GM19397 (cell line): ENCODE results near the gene PDE4D.

Experiments
- ATAC-seq: cut with Tn5 transposase; IDR thresholded peaks from one replicate; pipeline ENCODE4 v1.9.1; 2021; ENCODE audit warnings: mild to moderate bottlenecking, moderate library complexity; ENCODE audit not compliant: unreplicated experiment

PDE4D gene

DNA sequence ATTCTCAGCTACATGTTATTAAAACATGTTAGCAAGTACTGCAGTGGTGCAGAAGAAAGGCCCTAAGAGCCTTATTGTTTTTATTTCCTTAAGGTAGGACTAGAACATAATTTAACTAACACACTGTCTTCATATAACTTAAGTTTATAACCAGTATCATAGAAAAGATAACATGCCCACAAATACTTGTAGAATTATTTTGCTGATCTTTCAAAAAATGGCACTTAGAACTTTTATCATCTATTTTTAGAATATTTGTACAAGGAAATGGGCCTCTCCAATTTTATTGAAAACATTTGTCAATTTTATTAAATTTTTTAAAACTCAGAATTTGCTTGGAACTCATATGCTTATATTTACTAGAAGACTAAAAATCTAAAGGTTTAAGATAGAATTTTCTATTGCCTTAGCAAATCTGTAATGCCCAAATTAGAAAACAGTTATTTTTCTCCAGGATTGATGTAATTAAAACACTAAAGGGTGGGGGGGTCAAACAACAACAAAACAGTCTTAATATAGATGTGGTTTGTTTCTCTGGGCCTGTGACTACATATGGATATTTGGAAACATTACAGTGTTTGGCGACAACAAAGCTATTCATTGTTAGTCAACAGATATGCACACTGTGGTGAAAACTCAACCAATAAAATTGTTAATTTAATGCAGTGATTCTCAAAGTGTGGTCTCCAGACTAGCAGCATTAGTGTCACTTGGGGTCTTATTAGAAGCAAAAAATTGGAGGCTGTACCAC is 360.4 kb downstream of the PDE4D start:
- ATAC-seq: no peak

DNA sequence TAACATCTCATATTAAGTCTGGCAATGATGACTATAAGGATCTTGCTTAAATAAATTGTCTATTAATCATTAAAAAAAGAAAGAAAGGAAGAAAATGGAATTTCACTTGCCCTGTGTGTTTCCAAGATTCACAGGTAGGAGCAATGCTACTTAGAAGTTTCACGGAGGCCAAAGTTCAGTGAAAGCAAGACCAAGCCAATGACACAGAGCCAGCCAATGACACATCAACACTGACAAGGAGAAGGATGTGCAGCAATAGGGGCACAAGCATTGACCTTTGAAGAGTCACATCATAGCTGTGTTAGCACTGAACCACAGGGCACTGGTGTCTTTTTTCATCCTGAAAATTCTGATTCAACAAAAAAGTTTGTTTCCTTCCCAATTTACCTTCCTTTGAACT is 364.3 kb downstream of the PDE4D start:
- ATAC-seq: no peak

DNA sequence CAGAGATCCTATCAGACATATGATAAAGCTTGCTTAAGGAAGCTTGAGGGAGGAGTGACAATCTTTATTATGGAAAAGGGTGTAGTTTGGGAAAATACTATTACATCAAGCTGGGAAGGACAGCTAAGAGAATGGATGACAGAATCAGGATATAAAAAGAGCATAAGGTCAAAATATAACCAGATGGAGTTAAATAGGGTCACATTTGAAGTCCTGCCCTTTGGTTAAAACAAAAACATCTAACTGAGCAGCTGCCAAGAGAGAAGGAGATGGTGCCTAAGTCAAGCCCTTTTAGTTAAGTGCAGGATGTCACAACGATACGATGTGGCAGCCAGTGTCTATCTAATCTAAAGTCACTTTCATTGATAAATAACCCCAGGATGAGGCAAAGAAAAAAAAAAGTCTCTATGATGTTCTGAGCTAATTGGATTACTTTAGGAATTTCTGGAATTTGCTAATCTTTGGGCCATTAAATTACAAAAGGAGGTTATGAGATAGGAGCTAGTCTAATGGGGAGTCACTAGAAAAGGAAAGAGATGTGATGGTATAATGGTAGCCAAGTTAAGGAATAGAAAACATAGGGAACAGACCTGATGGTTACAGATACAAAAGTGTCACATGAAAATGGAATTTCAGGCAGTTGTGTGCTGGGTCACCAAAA is 365.2 kb downstream of the PDE4D start:
- ATAC-seq: no peak

DNA sequence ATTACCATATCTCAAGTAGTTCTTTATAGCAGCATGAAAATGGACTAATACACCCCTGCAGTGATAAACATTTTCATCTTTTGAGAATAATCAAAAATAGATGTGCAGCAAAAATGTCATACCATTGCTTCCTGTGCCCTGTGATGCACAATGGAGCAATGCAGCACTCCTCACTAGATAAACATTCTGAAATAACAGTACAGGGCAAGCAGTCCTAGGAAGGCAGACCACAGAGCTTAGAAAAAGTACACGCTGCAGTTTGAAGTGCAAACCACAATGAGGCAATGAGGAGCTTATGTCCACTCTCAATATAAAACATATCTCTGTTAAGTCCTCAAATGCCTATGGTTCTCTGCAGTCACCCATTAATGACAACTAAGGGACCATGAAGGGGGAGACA is 367.6 kb downstream of the PDE4D start:
- ATAC-seq: no peak

DNA sequence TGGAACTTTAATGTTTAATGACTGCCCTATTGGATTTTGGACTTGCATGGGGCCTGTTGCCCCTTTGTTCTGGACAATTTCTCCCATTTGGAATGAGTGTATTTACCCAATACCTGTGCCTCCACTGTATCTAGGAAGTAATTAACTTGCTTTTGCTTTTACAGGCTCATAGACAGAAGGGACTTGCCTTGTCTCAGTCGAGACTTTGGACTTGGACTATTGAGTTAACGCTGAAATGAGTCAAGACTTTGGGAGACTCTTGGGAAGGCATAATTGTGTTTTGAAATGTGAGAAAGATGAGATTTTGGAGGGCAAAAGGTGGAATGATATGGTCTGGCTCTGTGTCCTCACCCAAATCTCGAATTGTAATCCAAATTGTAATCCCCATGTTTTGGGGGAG is 368.2 kb downstream of the PDE4D start:
- no peak for ATAC-seq

DNA sequence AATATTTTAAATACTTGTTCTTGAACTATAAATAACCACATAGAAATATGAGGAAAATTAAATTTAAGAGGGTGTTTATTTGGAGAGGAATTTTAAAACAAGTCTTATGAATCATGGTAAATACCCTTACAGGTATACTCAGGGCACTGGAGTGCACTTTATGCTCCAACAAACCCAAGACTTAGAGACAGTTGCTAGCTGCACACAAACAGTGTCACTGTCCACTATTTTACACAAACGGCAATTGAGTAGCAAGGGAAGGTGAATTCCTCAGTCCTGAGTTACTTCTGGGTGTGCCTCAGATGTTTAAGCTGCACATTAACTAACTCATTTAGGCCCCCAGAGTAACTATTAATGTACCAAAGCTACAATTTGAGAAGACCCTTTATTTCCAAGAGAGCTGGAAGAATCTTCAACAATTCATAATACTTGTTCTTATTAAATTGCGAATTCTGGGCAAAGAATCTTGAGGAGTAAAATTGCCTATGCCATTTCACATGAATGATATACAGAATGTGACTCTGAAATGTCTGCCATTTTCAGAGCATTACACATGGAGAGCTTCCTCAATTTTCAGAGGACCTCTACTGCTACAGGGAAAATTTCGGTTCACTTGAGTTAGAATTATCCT is 371.2 kb downstream of the PDE4D start:
- no peak for ATAC-seq

DNA sequence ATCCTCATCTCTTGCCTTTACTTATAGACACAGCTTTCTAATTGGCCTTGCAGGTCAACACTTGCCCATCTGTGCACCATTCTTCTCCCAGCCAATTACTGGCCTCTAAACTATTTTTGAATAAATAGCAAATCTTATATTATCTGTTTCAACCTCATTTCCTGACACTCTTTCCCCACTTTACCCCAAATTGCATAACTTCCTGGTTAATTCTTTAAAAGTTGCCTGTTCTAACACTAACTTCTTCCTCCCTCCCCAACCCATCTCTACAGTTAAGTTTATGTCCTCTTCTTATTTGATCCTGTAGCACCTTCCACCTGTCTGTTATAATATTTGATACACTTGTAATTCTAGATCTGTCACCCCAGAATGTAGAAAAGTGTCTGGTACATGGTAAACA is 372.1 kb downstream of the PDE4D start:
- ATAC-seq: no peak

DNA sequence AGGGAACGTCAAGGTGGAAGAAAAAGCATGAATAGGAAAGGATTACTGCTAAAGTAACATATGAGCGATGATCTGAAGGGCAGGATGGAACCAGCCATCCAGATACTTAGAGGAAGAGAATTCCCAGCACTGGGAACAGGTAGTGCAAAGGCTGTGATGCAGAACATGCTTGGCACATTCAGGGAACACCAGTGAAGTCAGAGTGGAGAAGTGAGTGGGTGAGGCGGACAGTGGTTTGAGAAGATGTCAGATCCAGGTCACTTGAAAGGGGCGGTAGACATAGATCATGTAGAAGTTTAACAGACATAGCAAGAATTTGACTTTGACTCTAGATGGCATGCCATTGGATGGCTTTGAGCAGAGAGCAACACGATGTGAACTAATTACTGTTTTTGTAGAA is 374.2 kb downstream of the PDE4D start:
- no peak for ATAC-seq

DNA sequence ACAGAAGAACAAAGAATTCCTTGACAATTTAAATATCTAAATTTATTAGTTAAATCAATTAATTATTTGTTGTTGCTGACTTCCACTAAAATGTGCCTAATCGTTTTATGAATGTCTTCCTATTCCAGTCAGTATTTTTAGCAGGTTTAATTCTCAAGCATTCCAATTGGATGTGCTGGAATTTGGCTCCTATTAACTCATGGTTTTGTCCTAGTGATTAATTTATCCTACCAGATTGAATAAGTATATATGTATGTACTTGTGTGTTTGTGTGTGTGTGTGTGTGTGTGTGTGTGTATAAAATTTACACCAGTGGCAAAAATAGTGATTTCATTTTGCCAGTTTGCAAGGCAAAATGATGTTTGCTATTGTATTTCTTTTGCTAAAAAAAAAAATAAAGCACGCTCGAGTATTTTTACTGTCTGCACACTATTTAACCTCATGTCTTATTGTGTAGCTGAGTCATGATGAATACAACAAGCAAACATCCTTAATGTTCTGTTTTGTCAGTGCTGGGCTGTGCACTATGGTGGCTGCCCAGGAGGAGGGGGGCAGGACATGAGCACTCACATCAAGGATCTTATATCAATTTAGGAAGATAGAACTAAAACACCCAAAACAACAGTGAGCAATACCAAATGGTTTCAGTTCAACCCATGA is 375.5 kb downstream of the PDE4D start:
- ATAC-seq: no peak

DNA sequence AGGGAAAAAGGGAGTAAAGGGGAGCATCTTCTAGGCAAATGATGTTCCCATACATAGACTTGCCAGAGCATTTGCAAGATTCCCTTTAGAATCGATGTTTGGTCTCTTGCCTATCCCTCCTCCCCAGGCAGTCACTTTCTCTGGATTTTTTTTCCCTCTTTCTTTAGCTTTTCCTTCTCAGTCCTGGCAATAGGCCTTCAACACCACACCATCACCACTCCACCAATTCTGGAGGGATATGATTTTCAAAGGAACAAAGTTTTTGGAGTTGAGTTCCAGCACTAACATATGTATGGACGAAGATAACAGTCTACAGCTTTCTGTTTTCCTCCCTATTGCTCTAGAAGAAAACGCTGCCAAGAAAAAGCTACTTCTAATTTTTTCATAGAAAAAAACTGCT is 377.4 kb downstream of the PDE4D start:
- ATAC-seq: no peak

DNA sequence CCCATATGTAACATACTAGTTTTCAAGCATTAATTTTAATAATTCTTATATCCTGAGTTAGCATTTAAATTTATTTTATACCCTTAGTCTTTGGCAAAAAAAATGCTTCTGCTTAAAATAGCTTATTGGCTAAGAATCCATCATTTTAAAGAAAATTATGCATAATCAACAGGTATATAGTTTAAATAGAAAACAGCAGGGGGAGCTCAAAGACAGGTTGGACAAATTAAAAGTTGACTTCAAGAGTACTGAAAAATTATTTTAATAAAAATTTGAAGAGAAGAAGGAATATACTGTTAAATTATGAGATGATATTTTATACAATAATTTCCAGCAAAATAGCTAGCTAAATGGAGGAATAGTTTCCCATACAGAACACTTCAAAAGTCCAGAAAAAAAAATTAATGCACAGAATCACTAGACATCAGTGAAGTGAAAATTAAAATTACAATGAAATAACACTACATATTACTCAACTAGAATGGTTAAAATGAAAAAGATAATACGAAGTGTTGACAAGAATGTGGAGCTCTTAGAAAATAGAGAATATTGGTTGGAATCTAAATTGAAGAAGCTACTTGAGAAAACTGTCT is 387.1 kb downstream of the PDE4D start:
- ATAC-seq: no peak

DNA sequence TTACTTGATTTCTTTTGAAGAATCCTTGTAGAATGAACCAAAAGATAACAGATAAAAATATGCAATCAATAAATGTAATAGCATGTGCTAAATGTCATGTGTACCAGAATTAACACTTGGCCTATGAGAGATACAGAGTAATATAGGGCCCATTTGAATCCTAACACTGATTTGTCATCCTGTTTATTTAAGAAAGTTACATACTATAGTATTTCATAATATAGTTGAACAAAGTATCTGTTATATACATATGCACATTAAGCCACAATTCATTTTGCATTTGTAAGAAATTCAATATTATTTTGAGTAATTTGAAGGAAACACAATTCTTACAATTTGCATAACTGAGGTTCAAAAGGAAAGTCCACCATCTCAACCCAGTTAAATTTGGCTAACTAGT is 389.5 kb downstream of the PDE4D start:
- ATAC-seq: no peak

DNA sequence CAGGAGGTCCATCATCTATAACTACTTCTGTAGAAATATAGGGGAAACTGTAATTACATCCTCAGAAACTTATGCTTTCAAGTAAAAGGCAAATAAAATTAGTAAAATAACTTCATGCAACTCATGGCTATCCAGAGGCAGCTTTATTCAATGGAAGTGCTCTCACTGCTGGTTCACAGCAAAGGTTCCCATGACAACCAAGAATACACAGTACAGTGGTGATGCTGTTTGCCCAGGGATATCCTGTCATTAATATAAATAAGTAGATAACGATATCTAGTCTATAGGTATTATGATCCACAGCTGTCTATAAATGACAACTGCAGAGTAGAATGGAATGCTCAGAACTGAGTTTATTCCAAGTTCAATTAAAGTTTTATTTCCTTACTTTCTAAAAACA is 390.3 kb downstream of the PDE4D start:
- ATAC-seq: no peak

DNA sequence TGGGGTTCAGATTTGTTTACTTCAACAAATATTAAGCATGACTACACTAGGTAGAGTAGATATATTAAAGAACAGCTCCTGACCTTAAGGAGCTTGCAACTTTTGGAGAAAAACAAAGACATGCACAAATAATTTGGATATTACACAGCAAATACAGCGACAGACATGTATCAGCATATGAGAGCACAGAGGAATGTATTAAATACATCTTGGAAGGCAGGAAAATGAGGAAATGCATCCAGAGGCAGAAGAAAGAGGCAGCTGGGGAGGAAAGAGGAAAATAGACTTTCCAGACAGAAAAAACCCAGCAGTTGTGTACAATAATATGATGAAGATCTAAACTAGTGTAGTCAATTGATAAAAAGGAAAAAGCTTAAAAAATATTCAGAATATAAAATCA is 392.2 kb downstream of the PDE4D start:
- ATAC-seq: no peak

DNA sequence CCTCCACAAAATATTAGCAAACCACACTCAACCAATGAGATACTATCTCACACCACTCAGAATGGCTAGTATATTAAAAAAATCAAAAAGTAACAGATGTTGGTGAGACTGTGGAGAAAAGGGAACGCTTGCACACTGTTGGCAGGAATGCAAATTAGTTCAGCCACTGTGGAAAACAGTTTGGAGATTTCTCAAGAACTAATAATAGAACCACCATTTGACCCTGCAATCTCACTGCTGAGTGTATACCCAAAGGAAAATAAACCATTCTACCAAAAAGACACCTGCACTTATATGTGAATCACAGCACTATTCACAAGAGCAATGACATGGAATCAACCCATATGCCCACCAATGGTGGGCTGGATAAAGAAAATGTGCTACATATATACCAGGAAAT is 393.5 kb downstream of the PDE4D start:
- no peak for ATAC-seq

DNA sequence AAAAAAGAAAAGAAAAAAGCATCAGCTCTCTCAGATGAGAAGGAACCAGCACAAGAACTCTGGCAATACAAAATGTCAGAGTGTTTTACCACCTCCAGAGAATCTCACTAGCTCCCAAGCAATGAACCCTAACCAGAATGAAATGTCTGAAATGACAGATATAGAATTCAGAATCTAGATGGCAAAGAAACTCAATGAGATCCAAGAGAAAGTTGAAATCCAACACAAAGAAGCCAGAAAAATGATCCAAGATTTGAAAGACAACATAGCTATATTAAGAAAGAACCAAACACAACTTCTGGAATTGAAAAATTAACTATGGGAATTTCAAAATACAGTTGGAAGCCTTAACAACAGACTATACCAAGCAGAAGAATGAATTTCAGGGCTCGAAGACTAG is 396.3 kb downstream of the PDE4D start:
- ATAC-seq: no peak

DNA sequence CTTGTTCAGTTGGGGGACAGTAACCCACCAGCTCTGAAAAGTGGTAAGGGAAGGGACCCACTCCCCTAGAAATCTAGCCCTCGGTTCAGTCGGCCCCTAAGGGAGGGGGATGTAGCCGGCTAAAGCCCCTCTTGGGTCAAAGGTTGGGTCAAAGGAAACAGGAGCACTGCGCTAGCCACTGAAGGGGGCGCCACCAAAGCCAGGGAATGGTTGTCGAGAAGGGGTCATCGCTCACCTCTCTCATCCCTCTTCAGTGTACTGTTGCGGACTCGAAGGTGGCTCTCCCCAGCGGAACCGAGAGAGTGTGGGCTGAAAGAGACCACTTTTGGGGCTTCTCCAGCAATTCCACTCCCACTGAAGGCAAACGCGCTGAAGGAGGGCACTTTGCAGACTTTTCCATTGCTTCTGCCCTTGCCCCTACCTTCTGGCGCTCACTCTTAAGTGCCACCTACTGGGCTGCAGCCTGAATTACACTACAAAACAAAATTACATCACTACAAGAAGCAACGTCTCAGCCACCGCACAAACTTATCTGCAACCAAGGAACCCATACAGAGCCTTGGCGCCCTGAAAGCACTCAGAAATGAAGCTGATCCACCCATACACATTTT is 396.9 kb downstream of the PDE4D start:
- no peak for ATAC-seq

DNA sequence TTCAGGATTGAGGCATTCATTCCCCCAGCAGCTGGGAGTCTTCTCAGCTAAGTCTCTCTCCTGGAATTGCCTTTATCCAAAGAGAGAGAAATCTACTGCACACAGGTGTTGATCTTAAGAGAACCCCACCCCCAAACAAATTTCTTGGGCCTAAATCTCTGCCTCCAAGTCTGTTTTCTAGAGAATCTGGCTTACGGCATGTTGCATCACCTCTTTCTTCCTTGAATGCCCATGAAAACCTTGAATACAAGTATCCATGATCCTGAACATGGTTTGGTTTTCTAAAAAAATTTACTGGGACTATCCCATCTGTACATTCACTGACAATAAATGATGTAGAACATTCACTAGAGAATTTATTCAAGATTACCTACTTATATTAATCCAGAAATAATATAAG is 401.6 kb downstream of the PDE4D start:
- ATAC-seq: no peak

DNA sequence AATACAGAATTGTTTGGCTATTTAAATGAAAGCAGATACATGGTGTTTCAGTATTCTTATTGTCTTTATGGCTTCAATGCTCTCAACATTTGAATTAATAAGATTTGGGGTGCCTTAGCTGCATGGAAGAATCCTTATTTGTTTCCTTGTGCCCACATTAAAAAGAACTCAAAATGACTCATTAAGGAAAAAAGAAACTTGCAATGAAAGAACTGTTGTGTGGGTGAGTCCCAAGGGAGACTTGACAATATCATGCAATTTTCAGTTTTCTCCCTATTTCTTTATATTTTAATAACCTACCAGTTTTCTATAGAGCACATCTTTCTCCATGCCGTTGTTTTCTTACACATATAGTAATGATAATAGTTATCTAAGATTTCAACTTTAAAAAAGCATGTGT is 404.0 kb downstream of the PDE4D start:
- no peak for ATAC-seq

DNA sequence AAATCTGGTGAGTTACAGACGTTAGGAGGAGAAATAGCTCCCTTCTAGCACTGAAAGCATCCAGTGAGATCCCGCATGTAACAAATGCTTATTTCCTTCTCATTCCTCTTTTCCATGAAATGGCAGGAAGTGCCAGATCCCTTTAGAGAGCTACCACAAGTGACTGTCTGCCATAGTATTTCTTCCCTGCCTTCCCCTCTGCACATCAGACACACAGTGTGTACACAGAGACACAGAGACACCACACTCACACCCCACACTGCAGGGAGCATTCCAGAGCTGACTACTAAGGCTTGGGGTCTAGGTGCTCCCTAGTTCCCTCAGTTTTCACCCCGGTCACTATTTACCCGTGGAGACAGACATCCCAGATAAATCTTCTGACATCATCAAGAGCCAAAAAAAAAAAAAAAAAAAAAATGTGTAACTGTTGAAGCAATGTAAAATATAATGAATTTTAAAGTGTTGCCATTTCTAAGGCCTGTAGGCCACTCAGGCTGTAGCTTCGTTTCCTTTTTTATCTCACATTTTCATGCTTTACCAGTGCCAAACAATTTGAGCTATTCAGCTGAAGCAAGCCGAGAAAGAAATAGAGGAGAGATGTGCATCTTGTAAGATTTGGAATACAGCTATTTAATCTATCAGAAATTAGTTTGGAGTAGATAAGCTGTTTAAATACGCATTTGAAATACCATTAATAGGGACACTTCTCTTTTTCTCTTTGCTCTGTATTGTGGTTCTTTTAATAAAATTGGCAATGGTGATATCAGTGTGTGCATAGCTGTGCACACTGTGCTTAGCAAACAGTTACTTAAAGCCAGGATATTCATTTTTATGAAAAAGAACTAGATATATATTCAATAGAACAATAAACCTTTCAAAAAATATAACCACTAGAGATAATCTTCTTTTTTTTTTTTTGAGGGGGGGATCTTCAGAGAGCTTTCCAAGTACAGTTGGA is 405.5 kb downstream of the PDE4D start:
- ATAC-seq: no peak
